Panc1 (cell line): ENCODE measurements around the gene SYT1. TPM values are rescaled to one million over a fixed set of nuclear protein-coding genes. Genes with fewer than 3 reads are reported as not detected.

Source experiments
- ATAC-seq: fragments of 200-7000 bp; cut with Tn5 transposase; 2 replicates; pipeline ENCODE4 v1.9.1; 2020; ENCODE audit warnings: mild to moderate bottlenecking, moderate library complexity
- BruUV-seq: library from RNA; stranded (reverse); fragments of 400-500 nt; replicated peaks from 2 replicates; lab custom pipeline; 2021; lab: Mats Ljungman, UMichigan
- CTCF ChIA-PET: fragments of 300-600 bp; sonication (Branson Sonifier 250); formaldehyde crosslinking; loops from one replicate; lab custom pipeline; 2022; ENCODE audit warnings: antibody characterized with exemption; lab: Charles Lee
- POLR2A ChIA-PET: fragments of 300-600 bp; sonication (Branson Sonifier 250); formaldehyde crosslinking; loops from one replicate; lab custom pipeline; 2022; ENCODE audit warnings: antibody characterized with exemption; lab: Charles Lee
- DNase-seq: peaks from one replicate; pipeline ENCODE4 v3.0.0-alpha.2; 2010; ENCODE audit warnings: low read depth, low spot score
- H3K27ac ChIP-seq: 2 replicates; pipeline ENCODE4 v1.5.1; 2011; ENCODE audit warnings: mild to moderate bottlenecking, low read length, inconsistent platforms
- H3K27me3 ChIP-seq: fragments of 200-500 bp; sonication (Bioruptor generic); 2 replicates; pipeline ENCODE4 v1.6.0; 2014; ENCODE audit warnings: low read length, inconsistent platforms; ENCODE audit not compliant: control insufficient read depth, insufficient read depth
- H3K36me3 ChIP-seq: fragments of 200-500 bp; sonication (Bioruptor generic); 2 replicates; pipeline ENCODE4 v1.5.1; 2014; ENCODE audit warnings: inconsistent platforms, mild to moderate bottlenecking, low read length, moderate library complexity; ENCODE audit not compliant: control insufficient read depth, insufficient read depth
- H3K4me1 ChIP-seq: 2 replicates; pipeline ENCODE4 v1.5.1; 2011; ENCODE audit warnings: inconsistent platforms, mild to moderate bottlenecking, low read length, moderate library complexity; ENCODE audit not compliant: control insufficient read depth, insufficient read depth
- H3K4me3 ChIP-seq, 2 experiments: 2 replicates each; pipeline ENCODE4 v1.5.1; 2011 to 2012; ENCODE audit warnings: low read depth in 2 of 2, low read length in 2 of 2, mild to moderate bottlenecking in 2 of 2, inconsistent platforms in 1 of 2, moderate library complexity in 1 of 2
- H3K9me3 ChIP-seq: fragments of 200-500 bp; sonication (Bioruptor generic); 2 replicates; pipeline ENCODE4 v1.5.1; 2014; ENCODE audit warnings: low read depth, mild to moderate bottlenecking, inconsistent platforms, low read length, moderate library complexity; ENCODE audit not compliant: control insufficient read depth, insufficient read depth
- POLR2AphosphoS5 ChIP-seq: IDR thresholded peaks from 2 replicates; pipeline ENCODE4 v1.6.1; 2012; ENCODE audit warnings: mild to moderate bottlenecking, low read depth, low read length, moderate library complexity
- REST ChIP-seq, 2 experiments: IDR thresholded peaks; 2 replicates each; pipeline ENCODE4 v1.6.1; 2011 to 2012; ENCODE audit warnings: low read depth in 2 of 2, control low read depth in 1 of 2, low read length in 1 of 2, mild to moderate bottlenecking in 1 of 2, moderate library complexity in 1 of 2; ENCODE audit not compliant: insufficient read depth in 1 of 2
- SIN3A ChIP-seq: IDR thresholded peaks from 2 replicates; pipeline ENCODE4 v1.6.1; 2012; ENCODE audit warnings: low read depth, mild to moderate bottlenecking, low read length, moderate library complexity, borderline replicate concordance; ENCODE audit not compliant: insufficient read depth
- TCF7L2 ChIP-seq: IDR thresholded peaks from 2 replicates; pipeline ENCODE4 v1.6.1; 2011; ENCODE audit warnings: mild to moderate bottlenecking, low read depth, low read length, inconsistent platforms
- in situ Hi-C: cut with HindIII; loops from 2 replicates; pipeline ENCODE4 v1.10.0; 2016; ENCODE audit warnings: low sequenced_read_pairs, low pct_unique_long_range_greater_than_20kb
- intact Hi-C: fragments of 100-400 bp; cut with micrococcal nuclease; formaldehyde crosslinking; loops from one replicate; pipeline ENCODE4 v1.10.0; 2022; ENCODE audit not compliant: unreplicated experiment
- total RNA-seq: library from RNA; stranded (reverse); gene quantifications from one replicate; pipeline ENCODE4 v1.2.1, GENCODE V29; 2021; ENCODE audit not compliant: unreplicated experiment
- TF ChIP-seq, protein P1 (sequence below): fragments of 450-650 bp; IDR thresholded peaks from 2 replicates; pipeline ENCODE4 v1.5.1; 2017; ENCODE audit warnings: mild to moderate bottlenecking

The SYT1 gene
- total RNA-seq, 1 experiment from 2014 or later = 3.0 TPM

DNA sequence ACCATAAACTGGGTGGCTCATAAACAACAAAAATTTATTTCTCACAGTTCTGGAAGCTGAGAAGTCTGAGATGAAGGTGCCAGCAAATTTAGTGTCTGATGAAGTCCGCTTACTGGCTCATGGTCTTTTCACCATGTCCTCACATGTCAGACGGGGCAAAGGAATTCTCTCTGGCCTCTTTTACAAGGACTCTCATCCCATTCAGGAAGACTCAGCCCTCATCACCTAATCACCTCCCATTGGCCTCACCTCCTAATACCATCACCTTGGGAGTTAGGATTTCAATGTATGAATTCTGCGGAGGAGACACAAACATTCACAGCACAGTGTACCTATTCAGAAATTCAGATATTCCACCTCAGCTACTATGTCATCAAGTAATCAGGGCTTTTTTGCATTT is 468.6 kb downstream of the SYT1 start:
- Histone ChIP-seq H3K4me3 (no peak overlapping the region), H3K27ac (no peak overlapping the region), H3K27me3 (no peaks in the 10 kb centered on the region), H3K36me3 (no peaks in the 10 kb centered on the region), H3K9me3 (no peaks in the 10 kb centered on the region), H3K4me1 (no peaks in the 10 kb centered on the region)
- DNase-seq (no peak), ATAC-seq (no peak)
- intact Hi-C loops (loop anchor here (5.0 kb wide), 1 partner anchor 1331 kb away; no protein-coding TSS in a partner anchor), in situ Hi-C loops (no loop called here)
- CTCF ChIA-PET = no interaction called here
- POLR2A ChIA-PET = no interaction called here
- TF ChIP-seq, protein P1, sequence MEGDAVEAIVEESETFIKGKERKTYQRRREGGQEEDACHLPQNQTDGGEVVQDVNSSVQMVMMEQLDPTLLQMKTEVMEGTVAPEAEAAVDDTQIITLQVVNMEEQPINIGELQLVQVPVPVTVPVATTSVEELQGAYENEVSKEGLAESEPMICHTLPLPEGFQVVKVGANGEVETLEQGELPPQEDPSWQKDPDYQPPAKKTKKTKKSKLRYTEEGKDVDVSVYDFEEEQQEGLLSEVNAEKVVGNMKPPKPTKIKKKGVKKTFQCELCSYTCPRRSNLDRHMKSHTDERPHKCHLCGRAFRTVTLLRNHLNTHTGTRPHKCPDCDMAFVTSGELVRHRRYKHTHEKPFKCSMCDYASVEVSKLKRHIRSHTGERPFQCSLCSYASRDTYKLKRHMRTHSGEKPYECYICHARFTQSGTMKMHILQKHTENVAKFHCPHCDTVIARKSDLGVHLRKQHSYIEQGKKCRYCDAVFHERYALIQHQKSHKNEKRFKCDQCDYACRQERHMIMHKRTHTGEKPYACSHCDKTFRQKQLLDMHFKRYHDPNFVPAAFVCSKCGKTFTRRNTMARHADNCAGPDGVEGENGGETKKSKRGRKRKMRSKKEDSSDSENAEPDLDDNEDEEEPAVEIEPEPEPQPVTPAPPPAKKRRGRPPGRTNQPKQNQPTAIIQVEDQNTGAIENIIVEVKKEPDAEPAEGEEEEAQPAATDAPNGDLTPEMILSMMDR = no peak
- TF ChIP-seq REST (IDR thresholded peaks at IDR 0.05; ENCODE audit: insufficient read depth in 1 of 2, low read depth in 2 of 2, low read length in 1 of 2) (no peak), TCF7L2 (no peak), POLR2AphosphoS5 (no peak), SIN3A (no peak)
- BruUV-seq = no TSS peak

DNA sequence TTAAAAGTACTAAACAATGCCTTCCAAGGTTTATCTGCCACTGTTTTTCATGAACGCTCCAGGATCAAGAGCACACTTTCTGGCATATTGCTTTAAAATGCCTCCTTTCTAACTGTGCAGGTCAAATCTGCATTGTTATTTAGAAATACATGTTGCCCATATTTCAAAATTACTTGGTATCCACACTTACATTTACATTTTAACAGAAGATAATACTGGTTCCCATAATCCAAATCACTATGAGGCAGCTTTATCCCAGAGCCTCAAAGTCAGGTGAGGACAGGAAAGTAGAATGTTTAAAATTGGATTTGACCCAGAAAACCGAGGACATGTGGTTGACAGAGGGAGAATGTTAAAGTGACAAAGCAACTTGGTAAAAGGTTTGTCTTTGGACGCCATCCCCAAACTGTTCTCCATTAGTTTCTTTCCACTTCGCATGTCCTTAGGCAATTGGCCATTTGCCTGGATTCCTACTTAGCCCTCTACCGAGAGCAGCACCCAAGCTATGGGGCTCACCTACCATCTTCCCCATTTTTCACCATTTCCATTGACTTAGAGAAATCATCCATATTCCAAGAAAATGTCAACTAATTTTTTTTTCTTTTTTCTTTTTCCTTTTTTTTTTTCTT is 473.2 kb downstream of the SYT1 start:
- ChIA-PET POLR2A (interaction anchor here (0.7 kb wide), 1 partner anchor 9 kb away, joined by 4 read pairs; no protein-coding TSS in a partner anchor), CTCF (no interaction called here)
- DNase-seq (no peak), ATAC-seq (no peak)
- H3K36me3 ChIP-seq = no peaks in the 10 kb centered on the region
- intact Hi-C loops (no loop called here), in situ Hi-C loops (no loop called here)
- no peak overlapping the region for H3K4me3 ChIP-seq
- H3K9me3 ChIP-seq = no peaks in the 10 kb centered on the region
- no TSS peak for BruUV-seq
- no peaks in the 10 kb centered on the region for H3K27me3 ChIP-seq
- H3K27ac ChIP-seq = no peak overlapping the region
- no peaks in the 10 kb centered on the region for H3K4me1 ChIP-seq
- TF ChIP-seq, protein P1 = no peak
- no peak for TF ChIP-seq REST (IDR thresholded peaks at IDR 0.05; ENCODE audit: insufficient read depth in 1 of 2, low read depth in 2 of 2, low read length in 1 of 2)
- no peak for TF ChIP-seq SIN3A
- TF ChIP-seq POLR2AphosphoS5 = no peak
- TF ChIP-seq TCF7L2 = no peak
